A549 (cell line): ENCODE measurements around the gene PTPN5. TPM values are rescaled to one million over a fixed set of nuclear protein-coding genes. Genes with fewer than 3 reads are reported as not detected.

Source experiments
- ATAC-seq, 2 experiments: fragments of 200-7000 bp in 1 of 2; fragments of >200 bp in 1 of 2; cut with Nextera tagmentation in 1 of 2; cut with Tn5 transposase in 1 of 2; 3 replicates each; pipeline versions ENCODE4 v1.8.0 to v1.9.1; 2018 to 2020; ENCODE audit warnings: mild to moderate bottlenecking in 1 of 2, moderate library complexity in 1 of 2
- CTCF ChIA-PET: fragments of 300-600 bp; sonication (Branson Sonifier 250); formaldehyde crosslinking; extraction: SDS; loops from one replicate; lab custom pipeline; 2021; ENCODE audit warnings: antibody characterized with exemption, inconsistent platforms; lab: Yijun Ruan, JAX
- POLR2A ChIA-PET: fragments of 350-600 bp; formaldehyde crosslinking; extraction: SDS; loops from one replicate; lab custom pipeline; 2021; ENCODE audit warnings: antibody characterized with exemption, inconsistent platforms; lab: Yijun Ruan, JAX
- DNase-seq, 2 experiments: peaks; one replicate each; pipeline versions ENCODE4 v3.0.0 to v3.0.0-alpha.2; 2011 to 2016; ENCODE audit warnings: low read depth in 1 of 2, low spot score in 1 of 2
- FAIRE-seq: peaks from 2 replicates; lab custom pipeline; 2011; peaks lifted over from hg19 to GRCh38; lab: Jason Lieb, UNC
- H3K27ac ChIP-seq, 2 experiments: fragments of >200 bp; sonication (Bioruptor Twin); formaldehyde crosslinking; 3 replicates each; pipeline ENCODE4 v1.5.1; 2016 to 2017
- H3K4me1 ChIP-seq: fragments of >200 bp; sonication (Bioruptor Twin); formaldehyde crosslinking; 3 replicates; pipeline ENCODE4 v1.6.1; 2016
- H3K4me2 ChIP-seq: fragments of >200 bp; sonication (Bioruptor Twin); formaldehyde crosslinking; 3 replicates; pipeline ENCODE4 v1.6.1; 2016
- H3K4me3 ChIP-seq: fragments of >200 bp; sonication (Bioruptor Twin); formaldehyde crosslinking; 3 replicates; pipeline ENCODE4 v1.5.1; 2016
- H3K9me3 ChIP-seq: fragments of >200 bp; sonication (Bioruptor Twin); formaldehyde crosslinking; 3 replicates; pipeline ENCODE4 v1.6.1; 2016
- ATOH8 ChIP-seq: fragments of 250-450 bp; sonication (Bioruptor Pico); IDR thresholded peaks from 2 replicates; pipeline ENCODE4 v1.5.0; 2020; ENCODE audit warnings: low read depth, mild to moderate bottlenecking, moderate library complexity
- BHLHE40 ChIP-seq: IDR thresholded peaks from 2 replicates; pipeline ENCODE4 v1.6.1; 2012; ENCODE audit warnings: low read depth, low read length, inconsistent platforms
- CBX2 ChIP-seq: fragments of 200-600 bp; sonication (generic); IDR thresholded peaks from 2 replicates; pipeline ENCODE4 v1.6.1; 2016; ENCODE audit warnings: low read depth, mild to moderate bottlenecking, borderline replicate concordance
- CBX8 ChIP-seq: fragments of 200-600 bp; sonication (generic); IDR thresholded peaks from 2 replicates; pipeline ENCODE4 v1.6.1; 2016
- CHD4 ChIP-seq: fragments of 200-600 bp; sonication (generic); IDR thresholded peaks from 2 replicates; pipeline ENCODE4 v1.6.1; 2016; ENCODE audit warnings: antibody characterized with exemption, mild to moderate bottlenecking, borderline replicate concordance
- EHF ChIP-seq: fragments of 250-450 bp; sonication (Bioruptor Pico); IDR thresholded peaks from 2 replicates; pipeline ENCODE4 v1.5.0; 2020; ENCODE audit warnings: mild to moderate bottlenecking
- ESRRA ChIP-seq: fragments of 150-350 bp; IDR thresholded peaks from 2 replicates; pipeline ENCODE4 v1.6.1; 2014; ENCODE audit warnings: mild to moderate bottlenecking, low read length, borderline replicate concordance
- FOXS1 ChIP-seq: fragments of 250-450 bp; sonication (Bioruptor Pico); IDR thresholded peaks from 2 replicates; pipeline ENCODE4 v1.5.0; 2020; ENCODE audit warnings: mild to moderate bottlenecking, moderate library complexity
- GATA3 ChIP-seq: IDR thresholded peaks from 2 replicates; pipeline ENCODE4 v1.6.1; 2012; ENCODE audit warnings: borderline replicate concordance
- HDAC2 ChIP-seq: fragments of 200-600 bp; sonication (generic); IDR thresholded peaks from 2 replicates; pipeline ENCODE4 v1.6.1; 2016
- HES2 ChIP-seq: fragments of >200 bp; sonication (Bioruptor Twin); formaldehyde crosslinking; IDR thresholded peaks from 2 replicates; pipeline ENCODE4 v1.6.1; 2016
- HOXA7 ChIP-seq: fragments of 250-450 bp; sonication (Bioruptor Pico); IDR thresholded peaks from 2 replicates; pipeline ENCODE4 v1.5.0; 2020; ENCODE audit warnings: mild to moderate bottlenecking, moderate library complexity
- JUN ChIP-seq, 2 experiments: fragments of >200 bp; sonication (Bioruptor Twin); formaldehyde crosslinking; IDR thresholded peaks; 2 replicates in 1 of 2; 3 replicates in 1 of 2; pipeline ENCODE4 v1.6.1; 2016 to 2017
- KDM5A ChIP-seq: fragments of 200-600 bp; sonication (generic); IDR thresholded peaks from 2 replicates; pipeline ENCODE4 v1.6.1; 2016; ENCODE audit warnings: antibody characterized with exemption, mild to moderate bottlenecking
- MAZ ChIP-seq: fragments of 150-350 bp; IDR thresholded peaks from 2 replicates; pipeline ENCODE4 v1.6.1; 2014; ENCODE audit warnings: antibody characterized with exemption, low read depth, low read length, borderline replicate concordance
- MYC ChIP-seq: IDR thresholded peaks from 2 replicates; pipeline ENCODE4 v1.6.1; 2012; ENCODE audit warnings: mild to moderate bottlenecking, inconsistent platforms, low read length, improper control_type of control experiment, borderline replicate concordance
- NFE2L2 ChIP-seq: fragments of 150-350 bp; conservative IDR thresholded peaks from 2 replicates; pipeline ENCODE4 v1.6.1; 2014; ENCODE audit warnings: low read length
- NPAS2 ChIP-seq: fragments of 250-450 bp; sonication (Bioruptor Pico); IDR thresholded peaks from 2 replicates; pipeline ENCODE4 v1.8.0; 2022; ENCODE audit warnings: mild to moderate bottlenecking, moderate library complexity, borderline replicate concordance
- NR3C1 ChIP-seq: fragments of >200 bp; sonication (Bioruptor Twin); formaldehyde crosslinking; IDR thresholded peaks from 3 replicates; pipeline ENCODE4 v1.6.1; 2017
- PBX3 ChIP-seq: IDR thresholded peaks from 2 replicates; pipeline ENCODE4 v1.6.1; 2012
- PHF8 ChIP-seq: fragments of 200-600 bp; sonication (generic); IDR thresholded peaks from 2 replicates; pipeline ENCODE4 v1.6.1; 2016; ENCODE audit warnings: low read depth, mild to moderate bottlenecking, antibody characterized with exemption, moderate library complexity, borderline replicate concordance
- POLR2AphosphoS2 ChIP-seq: conservative IDR thresholded peaks from 2 replicates; pipeline ENCODE4 v1.6.1; 2012; ENCODE audit warnings: low read length, improper control_type of control experiment, inconsistent platforms
- RARB ChIP-seq: fragments of 250-450 bp; sonication (Bioruptor Pico); IDR thresholded peaks from 2 replicates; pipeline ENCODE4 v1.8.0; 2021; ENCODE audit warnings: mild to moderate bottlenecking, moderate library complexity
- RCOR1 ChIP-seq: fragments of 150-350 bp; IDR thresholded peaks from 2 replicates; pipeline ENCODE4 v1.6.1; 2014; ENCODE audit warnings: antibody characterized with exemption, low read length, low read depth
- RFX5 ChIP-seq: fragments of 450-650 bp; IDR thresholded peaks from 2 replicates; pipeline ENCODE4 v1.7.1; 2014; ENCODE audit warnings: antibody characterized with exemption, mild to moderate bottlenecking, moderate library complexity
- ZNF302 ChIP-seq: fragments of 250-450 bp; sonication (Bioruptor Pico); IDR thresholded peaks from 2 replicates; pipeline ENCODE4 v1.9.0; 2021; ENCODE audit warnings: inconsistent platforms, mild to moderate bottlenecking, moderate library complexity
- WGBS: methylation state at CpG from one replicate; pipeline ENCODE4 v1.1.6; 2017; ENCODE audit errors: missing lambda C conversion rate; 5-methylcytosine and 5-hydroxymethylcytosine counted together
- polyA plus RNA-seq, 4 experiments: library from polyadenylated mRNA; depleted of rRNA in 3 of 4; stranded (reverse); fragments of >200 nt; fragmentation: RNase III in 1 of 4; extraction: RNeasy Plus Mini Kit Qiagen cat#74134 plus additional on column Dnase treatment in 1 of 4; gene quantifications; 2 replicates in 3 of 4; 3 replicates in 1 of 4; pipeline ENCODE4 v1.2.3, GENCODE V29; 2011 to 2017

The PTPN5 gene
- polyA plus RNA-seq, 2 of the 4 experiments (the other 2 are of a cell fraction), result 0.04 TPM; not detected in 1

GRCh38 chr11:18710545-18710944 lies 81.1 kb downstream of the PTPN5 start:
- H3K4me2 ChIP-seq, result no peak overlapping the region
- no peak for ATAC-seq
- WGBS, result 32% methylated on average over 5 of the region's 5 CpGs
- no peak overlapping the region for H3K4me3 ChIP-seq
- ChIA-PET POLR2A (no interaction called here), CTCF (interaction anchor here (0.6 to 1.6 kb wide), 3 partner anchors 12 to 29 kb away, joined by 3 to 4 read pairs (median 3); no protein-coding TSS in a partner anchor)
- DNase-seq, result no peak
- H3K9me3 ChIP-seq, result no peaks in the 10 kb centered on the region
- no peak for FAIRE-seq
- TF ChIP-seq CHD4 (no peak), JUN (IDR thresholded peaks at IDR 0.05) (no peak), ESRRA (no peak), RFX5 (no peak), KDM5A (no peak), ATOH8 (no peak), BHLHE40 (no peak), RARB (CRISPR knock-in tag) (no peak), HOXA7 (CRISPR knock-in tag) (no peak), NFE2L2 (no peak), HES2 (no peak), CBX8 (no peak), MYC (no peak), HDAC2 (no peak), RCOR1 (no peak), PHF8 (no peak), FOXS1 (CRISPR knock-in tag) (no peak), GATA3 (no peak), CBX2 (no peak), ZNF302 (no peak)
- H3K4me1 ChIP-seq, result no peaks in the 10 kb centered on the region
- H3K27ac ChIP-seq, result no peak overlapping the region

GRCh38 chr11:18709414-18709813 lies 82.2 kb downstream of the PTPN5 start:
- Histone ChIP-seq H3K4me3 (no peak overlapping the region), H3K4me1 (no peaks in the 10 kb centered on the region), H3K27ac (no peak overlapping the region), H3K9me3 (no peaks in the 10 kb centered on the region), H3K4me2 (no peak overlapping the region)
- WGBS, result 16% methylated on average over 4 of the region's 4 CpGs
- POLR2A ChIA-PET, result no interaction called here
- DNase-seq, result no peak
- no peak for ATAC-seq
- TF ChIP-seq ZNF302 (no peak), BHLHE40 (no peak), MAZ (no peak), POLR2AphosphoS2 (no peak), EHF (CRISPR knock-in tag) (no peak), ESRRA (no peak), RARB (CRISPR knock-in tag) (no peak), MYC (no peak), PBX3 (no peak), CHD4 (no peak), NPAS2 (CRISPR knock-in tag) (no peak), CBX8 (no peak), NR3C1 (no peak), ATOH8 (no peak)
- CTCF ChIA-PET, result interaction anchor here (1.3 to 1.6 kb wide), 2 partner anchors 22 to 28 kb away, joined by 3 to 4 read pairs; no protein-coding TSS in a partner anchor
- no peak for FAIRE-seq
